ENCODE results near the gene FBXO33. TPM values are rescaled to one million over a fixed set of nuclear protein-coding genes. Genes with fewer than 3 reads are reported as not detected.
"Not testable (repeated sequence)": the region's sequence is repeated elsewhere in the genome, so short reads cannot be mapped to it uniquely, and the experiment has no call there.

Gene FBXO33
- polyA plus RNA-seq, 3 donors: 2.8 to 7.0 (median 6.1) TPM

GRCh38 chr14:39383026-39383660 lies 49.1 kb downstream of the FBXO33 start:
- 94 to 95% (median 95%) methylated on average over 1 of the region's 1 CpG for WGBS, 3 donors
- no peak overlapping the region for H3K27ac ChIP-seq (ENCODE audit: low read depth, low read length)

GRCh38 chr14:39382463-39382862 lies 49.8 kb downstream of the FBXO33 start:
- WGBS, 3 donors: 56 to 95% (median 90%) methylated on average over 3 of the region's 3 CpGs
- no peak overlapping the region for H3K27ac ChIP-seq (ENCODE audit: low read depth, low read length)

- WGBS, 3 donors: 94 to 100% (median 98%) methylated on average over 4 of the region's 4 CpGs
- H3K27ac ChIP-seq (ENCODE audit: low read depth, low read length): no peak overlapping the region
Measured at GRCh38 chr14:39381366-39381765, 50.9 kb downstream of the FBXO33 start.

- 22 to 44% (median 23%) methylated on average over 4 of the region's 4 CpGs for WGBS, 3 donors
- H3K27ac ChIP-seq (ENCODE audit: low read depth, low read length): no peak overlapping the region
Measured at GRCh38 chr14:39376667-39377403, 55.4 kb downstream of the FBXO33 start.

- H3K27ac ChIP-seq (ENCODE audit: low read depth, low read length): no peak overlapping the region
Measured at GRCh38 chr14:39374851-39375250, 57.4 kb downstream of the FBXO33 start.

GRCh38 chr14:39372656-39373055 lies 59.6 kb downstream of the FBXO33 start:
- no peak overlapping the region for H3K27ac ChIP-seq (ENCODE audit: low read depth, low read length)
- WGBS, 3 donors: 93 to 100% (median 93%) methylated on average over 1 of the region's 1 CpG

- WGBS, 3 donors: 61 to 94% (median 93%) methylated on average over 12 of the region's 12 CpGs
- no peak overlapping the region for H3K27ac ChIP-seq (ENCODE audit: low read depth, low read length)
Measured at GRCh38 chr14:39370415-39370814, 61.8 kb downstream of the FBXO33 start.

- no peak overlapping the region for H3K27ac ChIP-seq (ENCODE audit: low read depth, low read length)
Measured at GRCh38 chr14:39369029-39369428, 63.2 kb downstream of the FBXO33 start.

GRCh38 chr14:39368261-39368959 lies 63.8 kb downstream of the FBXO33 start:
- 43 to 66% (median 65%) methylated on average over 4 of the region's 4 CpGs for WGBS, 3 donors
- no peak overlapping the region for H3K27ac ChIP-seq (ENCODE audit: low read depth, low read length)

More at GRCh38 chr14:39369029-39369428, 63.2 kb downstream of the FBXO33 start:
- WGBS, 3 donors: 71 to 95% (median 92%) methylated on average over 2 of the region's 2 CpGs

GRCh38 chr14:39367387-39367751 lies 64.9 kb downstream of the FBXO33 start:
- H3K27ac ChIP-seq (ENCODE audit: low read depth, low read length): no peak overlapping the region
- 84 to 93% (median 85%) methylated on average over 2 of the region's 2 CpGs for WGBS, 3 donors

GRCh38 chr14:39366460-39367386 lies 65.5 kb downstream of the FBXO33 start:
- WGBS, 3 donors: 93 to 98% (median 95%) methylated on average over 10 of the region's 10 CpGs
- H3K27ac ChIP-seq (ENCODE audit: low read depth, low read length): no peak overlapping the region

GRCh38 chr14:39365354-39365753 lies 66.9 kb downstream of the FBXO33 start:
- H3K27ac ChIP-seq (ENCODE audit: low read depth, low read length): no peak overlapping the region
- WGBS, 3 donors: 96 to 100% (median 100%) methylated on average over 1 of the region's 1 CpG

GRCh38 chr14:39364509-39364908 lies 67.7 kb downstream of the FBXO33 start:
- 95 to 100% (median 96%) methylated on average over 1 of the region's 1 CpG for WGBS, 3 donors
- no peak overlapping the region for H3K27ac ChIP-seq (ENCODE audit: low read depth, low read length)

GRCh38 chr14:39361556-39361955 lies 70.7 kb downstream of the FBXO33 start:
- 91 to 94% (median 92%) methylated on average over 5 of the region's 5 CpGs for WGBS, 3 donors

GRCh38 chr14:39360316-39360715 lies 71.9 kb downstream of the FBXO33 start:
- H3K27ac ChIP-seq (ENCODE audit: low read depth, low read length): no peak overlapping the region

More at GRCh38 chr14:39361556-39361955, 70.7 kb downstream of the FBXO33 start:
- H3K27ac ChIP-seq (ENCODE audit: low read depth, low read length): not testable (repeated sequence)

- 88 to 97% (median 90%) methylated on average over 10 of the region's 10 CpGs for WGBS, 3 donors
- not testable (repeated sequence) for H3K27ac ChIP-seq (ENCODE audit: low read depth, low read length)
Measured at GRCh38 chr14:39359069-39359468, 73.2 kb downstream of the FBXO33 start.

- H3K27ac ChIP-seq (ENCODE audit: low read depth, low read length): no peak overlapping the region
- 96 to 98% (median 98%) methylated on average over 9 of the region's 9 CpGs for WGBS, 3 donors
Measured at GRCh38 chr14:39351708-39352107, 80.5 kb downstream of the FBXO33 start.

- no peak overlapping the region for H3K27ac ChIP-seq (ENCODE audit: low read depth, low read length)
- WGBS, 3 donors: 89 to 96% (median 90%) methylated on average over 3 of the region's 3 CpGs
Measured at GRCh38 chr14:39350866-39351265, 81.4 kb downstream of the FBXO33 start.

All from adipose tissue (tissue), 3 donors.